Activated effector memory CD4-positive, alpha-beta T cell treated with Interleukin-2 at 50 U/mL for 16 hours (primary cell): ENCODE data around the gene EHHADH.
"Not testable (repeated sequence)": the region's sequence is repeated elsewhere in the genome, so short reads cannot be mapped to it uniquely, and the experiment has no call there.

Experiments
- DNase-seq: peaks from one replicate; pipeline ENCODE4 v3.0.0-alpha.2; 2020

The EHHADH gene

GRCh38 chr3:185250653-185251052, 3.2 kb downstream of the EHHADH start:
- DNase-seq, result no peak

- DNase-seq, result no peak
Measured at GRCh38 chr3:185250247-185250646, 3.6 kb downstream of the EHHADH start.

- no peak for DNase-seq
Measured at GRCh38 chr3:185242642-185243041, 11.2 kb downstream of the EHHADH start.

GRCh38 chr3:185236969-185237368, 16.9 kb downstream of the EHHADH start:
- no peak for DNase-seq

GRCh38 chr3:185233328-185233727, 20.5 kb downstream of the EHHADH start:
- DNase-seq, result no peak

- not testable (repeated sequence) for DNase-seq
Measured at GRCh38 chr3:185226526-185226925, 27.3 kb downstream of the EHHADH start.

GRCh38 chr3:185225523-185225922, 28.3 kb downstream of the EHHADH start:
- DNase-seq, result no peak

GRCh38 chr3:185225080-185225479, 28.8 kb downstream of the EHHADH start:
- no peak for DNase-seq

GRCh38 chr3:185221203-185221602, 32.6 kb downstream of the EHHADH start:
- no peak for DNase-seq

- DNase-seq, result no peak
Measured at GRCh38 chr3:185216607-185216958, 37.3 kb downstream of the EHHADH start.

GRCh38 chr3:185215873-185216606, 37.8 kb downstream of the EHHADH start:
- DNase-seq, result no peak

- no peak for DNase-seq
Measured at GRCh38 chr3:185212559-185212958, 41.3 kb downstream of the EHHADH start.

GRCh38 chr3:185212086-185212485, 41.8 kb downstream of the EHHADH start:
- no peak for DNase-seq

- no peak for DNase-seq
Measured at GRCh38 chr3:185210621-185211142, 43.2 kb downstream of the EHHADH start.

GRCh38 chr3:185208823-185209222, 45.0 kb downstream of the EHHADH start:
- DNase-seq, result no peak

- no peak for DNase-seq
Measured at GRCh38 chr3:185207931-185208746, 45.7 kb downstream of the EHHADH start.

GRCh38 chr3:185207481-185207880, 46.4 kb downstream of the EHHADH start:
- DNase-seq, result no peak

GRCh38 chr3:185205865-185206264, 48.0 kb downstream of the EHHADH start:
- no peak for DNase-seq

GRCh38 chr3:185204894-185205293, 49.0 kb downstream of the EHHADH start:
- no peak for DNase-seq

GRCh38 chr3:185200639-185201038, 53.2 kb downstream of the EHHADH start:
- no peak for DNase-seq

GRCh38 chr3:185199671-185200070, 54.2 kb downstream of the EHHADH start:
- no peak for DNase-seq

GRCh38 chr3:185199206-185199605, 54.6 kb downstream of the EHHADH start:
- DNase-seq, result no peak

- no peak for DNase-seq
Measured at GRCh38 chr3:185197068-185197467, 56.8 kb downstream of the EHHADH start.

GRCh38 chr3:185195652-185196051, 58.2 kb downstream of the EHHADH start:
- DNase-seq, result no peak
